Measurements from ENCODE around the gene CPED1.

The CPED1 gene

DNA sequence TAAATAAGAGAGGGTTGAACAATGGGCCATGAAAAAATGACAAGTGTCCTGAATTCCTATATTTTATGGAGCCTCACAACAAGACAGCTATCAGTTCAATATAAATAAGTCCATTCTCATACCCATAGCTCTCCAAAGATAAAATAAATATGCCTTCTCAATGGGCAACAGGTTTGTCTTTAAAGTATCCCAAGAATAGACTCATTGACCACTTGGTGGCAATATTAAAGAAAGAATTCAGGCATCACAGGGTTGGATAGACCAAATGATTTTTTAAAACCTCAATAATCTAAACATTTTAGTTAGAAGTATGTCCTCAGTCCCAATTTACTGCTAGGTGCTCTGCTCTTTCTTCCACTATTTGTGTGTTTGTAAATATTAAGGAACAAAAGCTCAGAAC, 175.2 kb downstream of the CPED1 start:
- Histone ChIP-seq H3K4me3 (ENCODE audit: severe bottlenecking) (no peak overlapping the region), H3K9me3 (ENCODE audit: severe bottlenecking) (no peaks in the 10 kb centered on the region), H3K36me3 (ENCODE audit: low read depth) (no peaks in the 10 kb centered on the region), H3K27me3 (ENCODE audit: insufficient read depth, poor library complexity, severe bottlenecking) (no peaks in the 10 kb centered on the region), H3K4me1 (ENCODE audit: insufficient read depth, poor library complexity, severe bottlenecking) (no peaks in the 10 kb centered on the region), H3K27ac (ENCODE audit: poor library complexity, severe bottlenecking) (no peak overlapping the region)
- DNase-seq (ENCODE audit: low spot score) (no peak), ATAC-seq (ENCODE audit: low read depth) (no peak)
- no peak for TF ChIP-seq CTCF (IDR thresholded peaks at IDR 0.05; ENCODE audit: poor library complexity, severe bottlenecking)

- Histone ChIP-seq H3K4me3 (ENCODE audit: severe bottlenecking) (no peak overlapping the region), H3K27ac (ENCODE audit: poor library complexity, severe bottlenecking) (no peak overlapping the region), H3K9me3 (ENCODE audit: severe bottlenecking) (no peaks in the 10 kb centered on the region), H3K27me3 (ENCODE audit: insufficient read depth, poor library complexity, severe bottlenecking) (no peaks in the 10 kb centered on the region), H3K4me1 (ENCODE audit: insufficient read depth, poor library complexity, severe bottlenecking) (no peaks in the 10 kb centered on the region), H3K36me3 (ENCODE audit: low read depth) (no peaks in the 10 kb centered on the region)
- ATAC-seq (ENCODE audit: low read depth) (no peak), DNase-seq (ENCODE audit: low spot score) (no peak)
- no peak for TF ChIP-seq CTCF (IDR thresholded peaks at IDR 0.05; ENCODE audit: poor library complexity, severe bottlenecking)
Observed at GRCh38 chr7:121164247-121164646, 175.7 kb downstream of the CPED1 start.

DNA sequence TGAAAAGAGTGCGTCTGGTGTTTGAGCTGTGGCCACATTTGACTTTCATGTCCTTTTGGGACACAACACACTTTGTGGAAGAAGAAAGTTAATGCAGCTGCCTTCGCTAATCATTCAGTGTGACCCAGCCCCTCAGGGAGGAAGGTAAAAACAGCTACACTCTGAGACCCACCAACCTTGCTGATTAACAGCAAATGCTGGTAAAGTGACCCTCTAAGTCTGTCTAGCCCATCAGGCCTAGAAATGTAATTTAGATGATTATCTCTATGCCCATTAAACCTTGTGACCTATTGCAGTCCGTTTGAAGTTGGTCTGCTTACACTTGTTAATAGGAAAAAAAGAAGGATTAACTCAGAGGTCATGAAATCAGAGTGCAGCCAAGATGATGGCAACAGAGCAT, 178.4 kb downstream of the CPED1 start:
- no peaks in the 10 kb centered on the region for H3K9me3 ChIP-seq (ENCODE audit: severe bottlenecking)
- no peaks in the 10 kb centered on the region for H3K27me3 ChIP-seq (ENCODE audit: insufficient read depth, poor library complexity, severe bottlenecking)
- TF ChIP-seq CTCF (IDR thresholded peaks at IDR 0.05; ENCODE audit: poor library complexity, severe bottlenecking), result no peak
- H3K27ac ChIP-seq (ENCODE audit: poor library complexity, severe bottlenecking), result no peak overlapping the region
- ATAC-seq (ENCODE audit: low read depth) (no peak), DNase-seq (ENCODE audit: low spot score) (no peak)
- no peak overlapping the region for H3K4me3 ChIP-seq (ENCODE audit: severe bottlenecking)
- no peaks in the 10 kb centered on the region for H3K4me1 ChIP-seq (ENCODE audit: insufficient read depth, poor library complexity, severe bottlenecking)
- H3K36me3 ChIP-seq (ENCODE audit: low read depth), result no peaks in the 10 kb centered on the region

- no peaks in the 10 kb centered on the region for H3K4me1 ChIP-seq (ENCODE audit: insufficient read depth, poor library complexity, severe bottlenecking)
- H3K9me3 ChIP-seq (ENCODE audit: severe bottlenecking), result no peaks in the 10 kb centered on the region
Observed at GRCh38 chr7:121167971-121168370, 179.5 kb downstream of the CPED1 start.

GRCh38 chr7:121169469-121169868, 181.0 kb downstream of the CPED1 start:
- Histone ChIP-seq H3K27me3 (ENCODE audit: insufficient read depth, poor library complexity, severe bottlenecking) (no peaks in the 10 kb centered on the region), H3K27ac (ENCODE audit: poor library complexity, severe bottlenecking) (no peak overlapping the region), H3K9me3 (ENCODE audit: severe bottlenecking) (no peaks in the 10 kb centered on the region), H3K36me3 (ENCODE audit: low read depth) (no peaks in the 10 kb centered on the region), H3K4me3 (ENCODE audit: severe bottlenecking) (no peak overlapping the region), H3K4me1 (ENCODE audit: insufficient read depth, poor library complexity, severe bottlenecking) (no peaks in the 10 kb centered on the region)
- ATAC-seq (ENCODE audit: low read depth), result no peak
- TF ChIP-seq CTCF (IDR thresholded peaks at IDR 0.05; ENCODE audit: poor library complexity, severe bottlenecking), result no peak
- DNase-seq (ENCODE audit: low spot score), result no peak

More at GRCh38 chr7:121167971-121168370, 179.5 kb downstream of the CPED1 start:
- no peaks in the 10 kb centered on the region for H3K36me3 ChIP-seq (ENCODE audit: low read depth)
- no peak for DNase-seq (ENCODE audit: low spot score)
- H3K27ac ChIP-seq (ENCODE audit: poor library complexity, severe bottlenecking), result no peak overlapping the region
- H3K27me3 ChIP-seq (ENCODE audit: insufficient read depth, poor library complexity, severe bottlenecking), result no peaks in the 10 kb centered on the region
- no peak overlapping the region for H3K4me3 ChIP-seq (ENCODE audit: severe bottlenecking)
- TF ChIP-seq CTCF (IDR thresholded peaks at IDR 0.05; ENCODE audit: poor library complexity, severe bottlenecking), result no peak
- no peak for ATAC-seq (ENCODE audit: low read depth)

Data from RWPE2 (cell line).